Psoas muscle (tissue), 8 donors: ENCODE data around the gene SPINT2. TPM values are rescaled to one million over a fixed set of nuclear protein-coding genes. Genes with fewer than 3 reads are reported as not detected.

Experiments
- ATAC-seq, 4 donors: fragments of 200-7000 bp; cut with Tn5 transposase; one replicate each; pipeline ENCODE4 v1.9.1; 2020; ENCODE audit warnings: moderate library complexity in 3 of 4, mild to moderate bottlenecking in 2 of 4
- DNase-seq, 2 donors: peaks; one replicate each; pipeline ENCODE4 v3.0.0-alpha.2; 2020
- H3K27ac ChIP-seq: fragments of 200-600 bp; one replicate; pipeline ENCODE4 v1.8.0; 2022
- H3K27me3 ChIP-seq, 3 donors: fragments of 200-600 bp in 1 of 3; one replicate each; pipeline versions ENCODE4 v1.6.1 to v1.8.0; 2013 to 2022; ENCODE audit warnings: low read length in 2 of 3, mild to moderate bottlenecking in 2 of 3, moderate library complexity in 1 of 3; ENCODE audit not compliant: insufficient read depth in 3 of 3
- H3K36me3 ChIP-seq, 2 donors: fragments of 200-600 bp in 1 of 2; one replicate each; pipeline versions ENCODE4 v1.6.1 to v1.8.0; 2013 to 2022; ENCODE audit warnings: low read depth in 1 of 2, mild to moderate bottlenecking in 1 of 2, moderate library complexity in 1 of 2; ENCODE audit not compliant: insufficient read depth in 1 of 2
- H3K4me1 ChIP-seq: fragments of 200-600 bp; one replicate; pipeline ENCODE4 v1.8.0; 2022
- H3K4me3 ChIP-seq: fragments of 200-600 bp; one replicate; pipeline ENCODE4 v1.8.0; 2022; ENCODE audit warnings: mild to moderate bottlenecking
- H3K9me3 ChIP-seq: fragments of 200-600 bp; one replicate; pipeline ENCODE4 v1.8.0; 2022
- CTCF ChIP-seq: fragments of 200-600 bp; IDR thresholded peaks from one replicate; pipeline ENCODE4 v1.8.0; 2022; ENCODE audit warnings: antibody characterized with exemption
- WGBS, 3 donors: extraction: QIAGEN DNeasy Blood & Tissue Kit; methylation state at CpG; one replicate each; pipeline versions ENCODE4 v1.1.6 to v1.1.7; 2013; 5-methylcytosine and 5-hydroxymethylcytosine counted together
- intact Hi-C, 2 donors: fragments of 100-400 bp; cut with DNase I; formaldehyde crosslinking; loops; one replicate each; pipeline versions ENCODE4 v1.11.0 to v1.14.2; 2022
- polyA plus RNA-seq, 3 donors: library from polyadenylated mRNA; stranded (reverse); fragments of 200-250 nt; gene quantifications; one replicate each; pipeline ENCODE4 v1.2.3, GENCODE V29; 2013
- total RNA-seq, 4 donors: library from RNA; stranded (reverse); fragmentation: NEBNext Ultra II Directional in 2 of 4; extraction: Animal tissue kit (Norgen Biotek cat#: 25700) in 2 of 4; gene quantifications; one replicate each; pipeline versions ENCODE4 v1.2.1 to v1.2.4, GENCODE V29; 2021 to 2023
- donor health status: healthy with polysubstance abuse.
- donor health status: DM: no; HTN: no; CAD: no; lungs with moderate emphysema.
- donor health status: Bipolar disorder and iron deficiency.
- donor health status: healthy.
- donor health status: DM: yes; HTN: yes; CAD: no.
- donor health status: DM: no; HTN: no; CAD: no.
- donor health status: DM: no; HTN: no; CAD: no.
- donor health status: DM: yes; HTN: yes; CAD: no.

The SPINT2 gene
- total and polyA plus RNA-seq, 7 donors: 0.49 to 2.2 (median 0.97) TPM

GRCh38 chr19:38233740-38234251 is 30.6 kb upstream of the SPINT2 start:
- H3K9me3 ChIP-seq: no peaks in the 10 kb centered on the region
- ATAC-seq (peak; percentile 68 to 82 (median 72)), DNase-seq (peak; percentile 74 to 86)
- intact Hi-C loops: loop anchor here in 1 of 2 donors (10.0 kb wide), 1 partner anchor 329 kb away; the partner anchor contains the start of genes SIPA1L3 and WDR87
- peaks cover 0 to 41% (median 10%) of the 10 kb centered on the region in 3 donors for H3K27me3 ChIP-seq
- no peak overlapping the region for H3K4me3 ChIP-seq
- 20 to 26% (median 25%) methylated on average over 7 of the region's 7 CpGs for WGBS, 3 donors
- H3K4me1 ChIP-seq: peaks cover 4% of the 10 kb centered on the region
- no peaks in the 10 kb centered on the region for H3K36me3 ChIP-seq
- no peak overlapping the region for H3K27ac ChIP-seq
- TF ChIP-seq CTCF: peak; percentile 75

DNA sequence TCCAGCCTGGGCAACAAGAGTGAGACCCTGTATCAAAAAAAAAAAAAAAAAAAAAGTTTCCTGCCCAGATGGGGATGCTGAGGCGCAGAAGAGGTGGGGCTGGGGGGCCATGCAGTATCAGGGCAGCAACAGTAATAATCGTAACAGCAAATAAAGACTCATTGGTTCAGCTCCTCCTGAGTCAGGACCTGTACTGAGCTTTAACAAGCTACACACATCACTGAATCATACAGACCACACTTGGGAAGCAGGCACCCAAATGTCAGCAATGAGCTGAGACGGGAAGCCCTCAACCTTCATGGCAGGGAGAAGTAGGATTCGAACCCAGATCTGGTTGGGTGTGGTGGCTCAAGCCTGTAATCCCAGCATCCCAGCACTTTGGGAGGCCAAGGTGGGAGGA is 29.8 kb upstream of the SPINT2 start:
- H3K36me3 ChIP-seq: no peaks in the 10 kb centered on the region
- no peak overlapping the region for H3K27ac ChIP-seq
- WGBS, 3 donors: 78 to 93% (median 85%) methylated on average over 4 of the region's 4 CpGs
- H3K4me3 ChIP-seq: no peak overlapping the region
- ATAC-seq (no peak), DNase-seq (no peak)
- intact Hi-C loops: loop anchor here in 1 of 2 donors (10.0 kb wide), 1 partner anchor 330 kb away; the partner anchor contains the start of genes SIPA1L3 and WDR87
- no peaks in the 10 kb centered on the region for H3K4me1 ChIP-seq
- H3K27me3 ChIP-seq: peaks cover 0 to 34% (median 6%) of the 10 kb centered on the region in 3 donors
- no peak for TF ChIP-seq CTCF
- H3K9me3 ChIP-seq: no peaks in the 10 kb centered on the region

DNA sequence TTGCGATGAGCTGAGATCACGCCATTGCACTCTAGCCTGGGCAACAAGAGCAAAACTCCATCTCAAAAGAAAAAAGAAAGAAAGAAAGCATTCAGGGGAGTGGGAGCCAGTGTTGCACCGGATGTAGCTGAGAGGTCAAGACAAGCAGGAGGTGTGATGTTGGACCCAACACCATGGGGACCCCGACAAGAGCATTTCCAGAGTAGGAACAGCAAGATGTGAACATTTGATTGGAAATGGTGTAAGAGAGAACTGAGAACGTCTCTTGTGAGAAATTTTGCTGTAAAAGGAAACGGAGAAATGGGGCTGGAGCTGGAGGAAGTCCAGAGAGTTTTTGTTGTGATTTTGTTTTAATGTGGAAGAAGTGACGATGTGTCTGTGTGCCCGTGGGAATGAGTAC is 24.6 kb upstream of the SPINT2 start:
- TF ChIP-seq CTCF: no peak
- H3K27me3 ChIP-seq: peaks cover 0 to 12% (median 2%) of the 10 kb centered on the region in 3 donors
- no peak for DNase-seq
- H3K36me3 ChIP-seq: no peaks in the 10 kb centered on the region
- no peaks in the 10 kb centered on the region for H3K9me3 ChIP-seq
- no peak overlapping the region for H3K4me3 ChIP-seq
- 52 to 56% (median 53%) methylated on average over 8 of the region's 8 CpGs for WGBS, 3 donors
- H3K27ac ChIP-seq: no peak overlapping the region
- intact Hi-C loops: loop anchor here (1.0 to 10.0 kb wide), 4 partner anchors 77 to 335 kb away; partner anchors contain the start of genes CATSPERG (in 1 of the 2), KCNK6 (in 1 of the 2), SIPA1L3 (in 1 of the 2) and WDR87 (in 1 of the 2)
- H3K4me1 ChIP-seq: no peaks in the 10 kb centered on the region
- ATAC-seq: no peak

DNA sequence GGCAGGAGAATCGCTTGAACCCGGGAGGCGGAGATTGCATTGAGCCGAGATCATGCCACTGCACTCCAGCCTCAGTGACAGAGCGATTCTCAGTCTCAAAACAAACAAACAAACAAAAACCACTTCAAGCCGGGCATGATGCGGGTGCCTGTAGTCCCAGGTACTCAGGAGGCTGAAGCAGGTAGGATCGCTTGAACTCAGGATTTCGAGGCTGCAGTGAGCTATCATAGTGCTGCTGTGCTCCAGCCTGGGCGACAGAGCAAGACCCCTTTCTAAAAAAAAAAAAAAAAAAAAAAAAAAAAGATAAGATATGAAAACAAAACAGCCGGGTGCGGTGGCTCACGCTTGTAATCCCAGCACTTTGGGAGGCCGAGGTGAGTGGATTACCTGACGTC is 21.1 kb upstream of the SPINT2 start:
- H3K27me3 ChIP-seq: peaks cover 0 to 12% (median 0%) of the 10 kb centered on the region in 3 donors
- no peaks in the 10 kb centered on the region for H3K36me3 ChIP-seq
- no peaks in the 10 kb centered on the region for H3K4me1 ChIP-seq
- no peak overlapping the region for H3K27ac ChIP-seq
- DNase-seq (no peak), ATAC-seq (no peak)
- peak overlapping the region; percentile 43 for H3K4me3 ChIP-seq
- intact Hi-C loops: loop anchor here (5.0 kb wide), 2 partner anchors 74 to 89 kb away; partner anchors contain the start of genes KCNK6 (in 1 of the 2) and YIF1B (in 1 of the 2)
- 68 to 81% (median 79%) methylated on average over 15 of the region's 15 CpGs for WGBS, 3 donors
- no peaks in the 10 kb centered on the region for H3K9me3 ChIP-seq
- TF ChIP-seq CTCF: no peak
